ENCODE results near the gene RBBP7. TPM values are rescaled to one million over a fixed set of nuclear protein-coding genes. Genes with fewer than 3 reads are reported as not detected.

Gene RBBP7
- total RNA-seq = 102 and 109 TPM in 2 replicates

GRCh38 chrX:16870095-16870861 is at the start of gene RBBP7:
Gene RBBP7, minus strand, starts transcription at chrX:16870362. Its CDS starts 309 bp downstream, at chrX:16870053.

Small RNA genes within 50 kb of the gene (small RNA-seq; reads per million reads assigned to genes)
- gene RF00019 = not detected
- not detected for gene RNU4-6P
- gene RPL12P49 = not detected

Other genes with a start within 250 kb of the RBBP7 start
- gene S100G, start 220.2 kb downstream of the RBBP7 start, total RNA-seq = not detected in 2 replicates
- 8.8 and 10.7 TPM in 2 replicates for gene CTPS2, start 157.7 kb downstream of the RBBP7 start, total RNA-seq
- gene SYAP1, start 150.8 kb downstream of the RBBP7 start, total RNA-seq = 39.5 and 57.1 TPM in 2 replicates
- 7.2 and 12.2 TPM in 2 replicates for gene TXLNG, start 83.9 kb downstream of the RBBP7 start, total RNA-seq
- 0.52 and 0.54 TPM in 2 replicates for gene REPS2, start 76.3 kb upstream of the RBBP7 start, total RNA-seq

All from articular chondrocyte of knee joint (primary cell).